Astrocyte (in vitro differentiated cells and primary cell): ENCODE measurements around the gene PPP1R2.

Source experiments
- EZH2 ChIP-seq: IDR thresholded peaks from 2 replicates; pipeline ENCODE4 v1.6.1; 2012; ENCODE audit warnings: mild to moderate bottlenecking, low read length, inconsistent platforms; ENCODE audit not compliant: insufficient read depth
- TF ChIP-seq, protein P1 (sequence below): IDR thresholded peaks from 2 replicates; pipeline ENCODE4 v1.5.1; 2011; ENCODE audit warnings: low read depth, mild to moderate bottlenecking, inconsistent platforms, low read length, moderate library complexity; ENCODE audit not compliant: insufficient read depth

DNA sequence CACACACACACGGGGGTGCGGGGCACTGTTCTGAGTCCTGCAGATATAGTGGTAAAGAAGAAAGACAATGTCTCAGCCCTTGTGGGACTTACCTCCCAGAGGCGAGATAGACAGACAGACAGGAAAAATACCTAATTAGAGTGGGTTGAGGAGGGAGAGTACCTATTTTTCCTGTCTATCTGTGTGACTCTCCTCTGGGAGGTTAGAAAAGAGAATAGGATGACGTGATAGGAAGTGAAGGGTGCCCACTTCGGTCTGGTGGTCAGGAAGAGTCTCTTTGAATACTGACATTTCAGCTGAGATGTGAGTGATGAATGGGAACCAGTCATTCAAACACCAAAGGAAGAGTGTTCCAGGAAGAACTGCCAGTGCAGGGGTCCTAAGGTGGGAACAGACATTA, 44.7 kb upstream of the PPP1R2 start:
- TF ChIP-seq, protein P1, sequence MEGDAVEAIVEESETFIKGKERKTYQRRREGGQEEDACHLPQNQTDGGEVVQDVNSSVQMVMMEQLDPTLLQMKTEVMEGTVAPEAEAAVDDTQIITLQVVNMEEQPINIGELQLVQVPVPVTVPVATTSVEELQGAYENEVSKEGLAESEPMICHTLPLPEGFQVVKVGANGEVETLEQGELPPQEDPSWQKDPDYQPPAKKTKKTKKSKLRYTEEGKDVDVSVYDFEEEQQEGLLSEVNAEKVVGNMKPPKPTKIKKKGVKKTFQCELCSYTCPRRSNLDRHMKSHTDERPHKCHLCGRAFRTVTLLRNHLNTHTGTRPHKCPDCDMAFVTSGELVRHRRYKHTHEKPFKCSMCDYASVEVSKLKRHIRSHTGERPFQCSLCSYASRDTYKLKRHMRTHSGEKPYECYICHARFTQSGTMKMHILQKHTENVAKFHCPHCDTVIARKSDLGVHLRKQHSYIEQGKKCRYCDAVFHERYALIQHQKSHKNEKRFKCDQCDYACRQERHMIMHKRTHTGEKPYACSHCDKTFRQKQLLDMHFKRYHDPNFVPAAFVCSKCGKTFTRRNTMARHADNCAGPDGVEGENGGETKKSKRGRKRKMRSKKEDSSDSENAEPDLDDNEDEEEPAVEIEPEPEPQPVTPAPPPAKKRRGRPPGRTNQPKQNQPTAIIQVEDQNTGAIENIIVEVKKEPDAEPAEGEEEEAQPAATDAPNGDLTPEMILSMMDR = no peak
- TF ChIP-seq EZH2 = no peak
